ENCODE results near the gene COL18A1.

- no peak for TF ChIP-seq CTCF (IDR thresholded peaks at IDR 0.05)
- TF ChIP-seq EP300 (IDR thresholded peaks at IDR 0.05; ENCODE audit: low read depth), result no peak
- TF ChIP-seq POLR2A (IDR thresholded peaks at IDR 0.05), result no peak
Measured at GRCh38 chr21:45516071-45516670, 111.2 kb downstream of the COL18A1 start.

Measured in transverse colon (tissue), 3 donors.